ENCODE results near the gene NHLRC2.

Gene NHLRC2

DNA sequence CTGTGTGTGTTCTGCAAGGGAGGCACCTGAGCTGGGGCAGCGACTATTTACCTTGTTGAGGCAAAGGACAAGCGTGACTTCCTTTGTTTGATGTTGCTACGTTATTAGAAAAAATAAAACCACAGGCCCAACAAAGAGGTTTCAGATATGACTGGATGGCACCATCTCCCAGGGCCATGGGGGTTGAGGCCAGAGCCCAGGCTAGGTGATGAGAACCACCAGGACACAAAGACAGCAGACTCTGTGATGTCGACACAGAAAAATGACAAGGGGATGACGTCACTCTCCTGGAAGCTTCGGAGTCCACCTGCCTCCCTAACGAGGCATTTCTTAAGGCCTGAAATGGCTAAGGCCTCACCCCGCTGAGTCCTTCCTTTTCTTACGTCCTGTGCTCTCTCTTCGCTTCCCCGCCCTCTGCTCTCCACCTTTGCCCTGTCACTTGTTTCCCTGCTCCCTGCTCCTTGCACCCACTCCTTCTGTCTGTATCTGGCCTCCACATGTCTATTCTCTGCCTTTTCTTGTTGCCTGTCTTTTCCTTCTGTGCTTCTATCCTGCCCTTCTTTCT lies 106.2 kb downstream of the NHLRC2 start:
- Mint-ChIP-seq H3K9me3 (peaks cover 5% of the 10 kb centered on the region), H3K36me3 (peaks cover 4% of the 10 kb centered on the region), H3K4me1 (peaks cover 40% of the 10 kb centered on the region), H3K27me3 (peaks cover 1% of the 10 kb centered on the region), H3K27ac (peak overlapping the region; percentile 31), H3K4me3 (peak overlapping the region; percentile 47)

DNA sequence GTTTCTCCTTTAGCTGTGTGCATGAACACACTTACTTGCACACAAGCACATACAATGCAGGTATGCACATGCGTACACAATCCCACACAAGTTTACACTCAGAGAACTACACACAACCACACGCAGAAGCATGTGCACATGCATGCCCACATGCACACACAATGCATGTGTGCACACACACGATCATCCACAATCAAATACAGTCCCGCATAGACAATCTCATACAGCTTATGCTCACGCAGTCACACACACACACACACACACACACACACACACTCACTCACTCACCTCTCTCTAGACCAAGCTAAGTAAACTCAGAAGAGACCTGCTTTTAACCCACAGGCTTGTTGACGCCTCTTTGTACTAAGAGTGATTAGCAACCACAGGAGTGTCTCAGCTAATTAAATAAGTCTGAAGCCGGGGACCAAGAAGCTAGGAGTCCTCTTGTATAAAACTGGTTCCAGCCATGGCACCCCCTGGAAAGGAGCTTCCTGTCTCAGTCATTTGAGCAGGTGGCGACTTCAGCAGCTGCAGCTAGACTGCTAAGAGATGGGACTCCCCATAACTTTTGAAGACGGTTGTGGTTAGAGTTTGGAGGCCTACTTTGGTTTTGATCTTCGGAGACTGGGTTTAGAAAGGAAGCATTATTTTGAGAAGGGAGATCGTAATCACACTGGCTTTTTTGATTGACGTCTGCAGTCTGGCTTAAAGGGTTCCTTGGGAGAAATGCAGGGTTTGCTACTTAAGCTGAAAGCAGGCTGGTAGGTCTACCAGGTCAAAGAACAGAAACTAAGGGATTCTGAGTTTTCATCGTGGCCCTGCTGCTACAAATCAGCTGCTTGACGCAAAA lies 106.9 kb downstream of the NHLRC2 start:
- Mint-ChIP-seq H3K27ac (peak overlapping the region; percentile 36), H3K27me3 (peaks cover 1% of the 10 kb centered on the region), H3K36me3 (peaks cover 4% of the 10 kb centered on the region), H3K4me3 (peak overlapping the region; percentile 47), H3K9me3 (peaks cover 5% of the 10 kb centered on the region), H3K4me1 (peaks cover 40% of the 10 kb centered on the region)

GRCh38 chr10:113965077-113965476 lies 110.6 kb downstream of the NHLRC2 start:
- Mint-ChIP-seq H3K9me3 (peaks cover 5% of the 10 kb centered on the region), H3K27me3 (peaks cover 5% of the 10 kb centered on the region), H3K4me1 (peaks cover 26% of the 10 kb centered on the region), H3K27ac (no peak overlapping the region), H3K36me3 (peaks cover 12% of the 10 kb centered on the region), H3K4me3 (no peak overlapping the region)

DNA sequence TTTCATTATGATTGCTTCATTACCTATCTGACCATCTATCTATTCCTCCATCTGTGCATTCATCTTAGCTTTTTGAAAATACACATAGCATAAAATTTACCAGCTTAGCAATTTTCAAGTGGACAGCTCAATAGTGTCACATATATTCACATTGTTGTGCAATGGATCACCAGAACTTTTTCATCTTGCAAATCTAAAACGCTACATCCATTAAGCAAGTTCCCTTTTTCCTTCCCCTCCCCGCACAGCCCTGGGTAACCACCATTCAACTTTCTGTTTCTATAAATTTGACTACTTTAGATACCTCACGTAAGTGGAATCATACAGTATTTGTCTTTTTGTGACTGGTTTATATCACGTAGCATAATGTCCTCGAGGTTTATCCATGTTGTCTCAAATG lies 111.2 kb downstream of the NHLRC2 start:
- Mint-ChIP-seq H3K27me3 (peaks cover 5% of the 10 kb centered on the region), H3K4me3 (no peak overlapping the region), H3K9me3 (peaks cover 5% of the 10 kb centered on the region), H3K4me1 (peaks cover 20% of the 10 kb centered on the region), H3K27ac (no peak overlapping the region), H3K36me3 (peaks cover 12% of the 10 kb centered on the region)
